ENCODE measurements around the gene DYSF. TPM values are rescaled to one million over a fixed set of nuclear protein-coding genes. Genes with fewer than 3 reads are reported as not detected.

Gene DYSF
- total RNA-seq, 1 donor from 2014 or later = 42.8 TPM

DNA sequence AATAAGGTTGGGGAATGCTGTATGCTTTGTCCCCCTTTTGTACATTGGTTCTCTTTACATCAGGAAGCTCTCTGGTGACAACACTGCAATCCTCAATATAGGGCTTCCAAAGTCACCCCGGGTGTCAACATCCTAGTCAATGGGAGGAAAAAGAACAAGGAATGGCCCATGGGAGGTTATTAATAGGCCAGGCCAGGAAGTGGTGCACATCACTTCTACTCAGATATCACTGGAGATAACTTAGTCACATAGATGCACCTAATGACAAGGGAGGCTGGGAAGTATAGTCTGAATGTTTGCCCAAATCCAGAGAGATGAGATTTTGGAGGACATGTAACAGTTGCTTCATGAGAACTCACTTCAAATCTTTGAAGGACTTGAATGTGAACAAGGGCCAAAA lies 274.7 kb downstream of the DYSF start:
- TF ChIP-seq, protein P1, sequence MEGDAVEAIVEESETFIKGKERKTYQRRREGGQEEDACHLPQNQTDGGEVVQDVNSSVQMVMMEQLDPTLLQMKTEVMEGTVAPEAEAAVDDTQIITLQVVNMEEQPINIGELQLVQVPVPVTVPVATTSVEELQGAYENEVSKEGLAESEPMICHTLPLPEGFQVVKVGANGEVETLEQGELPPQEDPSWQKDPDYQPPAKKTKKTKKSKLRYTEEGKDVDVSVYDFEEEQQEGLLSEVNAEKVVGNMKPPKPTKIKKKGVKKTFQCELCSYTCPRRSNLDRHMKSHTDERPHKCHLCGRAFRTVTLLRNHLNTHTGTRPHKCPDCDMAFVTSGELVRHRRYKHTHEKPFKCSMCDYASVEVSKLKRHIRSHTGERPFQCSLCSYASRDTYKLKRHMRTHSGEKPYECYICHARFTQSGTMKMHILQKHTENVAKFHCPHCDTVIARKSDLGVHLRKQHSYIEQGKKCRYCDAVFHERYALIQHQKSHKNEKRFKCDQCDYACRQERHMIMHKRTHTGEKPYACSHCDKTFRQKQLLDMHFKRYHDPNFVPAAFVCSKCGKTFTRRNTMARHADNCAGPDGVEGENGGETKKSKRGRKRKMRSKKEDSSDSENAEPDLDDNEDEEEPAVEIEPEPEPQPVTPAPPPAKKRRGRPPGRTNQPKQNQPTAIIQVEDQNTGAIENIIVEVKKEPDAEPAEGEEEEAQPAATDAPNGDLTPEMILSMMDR (IDR thresholded peaks at IDR 0.05; ENCODE audit: insufficient read depth, low read length, poor library complexity, severe bottlenecking) = no peak
- H3K4me3 ChIP-seq (ENCODE audit: low read depth, low read length) = no peak overlapping the region
- no peak for DNase-seq (ENCODE audit: low read depth)
- H3K27me3 ChIP-seq (ENCODE audit: control insufficient read depth, insufficient read depth, low read length) = peaks cover 8% of the 10 kb centered on the region
- no peaks in the 10 kb centered on the region for H3K36me3 ChIP-seq (ENCODE audit: control insufficient read depth, insufficient read depth, low read length)

DNA sequence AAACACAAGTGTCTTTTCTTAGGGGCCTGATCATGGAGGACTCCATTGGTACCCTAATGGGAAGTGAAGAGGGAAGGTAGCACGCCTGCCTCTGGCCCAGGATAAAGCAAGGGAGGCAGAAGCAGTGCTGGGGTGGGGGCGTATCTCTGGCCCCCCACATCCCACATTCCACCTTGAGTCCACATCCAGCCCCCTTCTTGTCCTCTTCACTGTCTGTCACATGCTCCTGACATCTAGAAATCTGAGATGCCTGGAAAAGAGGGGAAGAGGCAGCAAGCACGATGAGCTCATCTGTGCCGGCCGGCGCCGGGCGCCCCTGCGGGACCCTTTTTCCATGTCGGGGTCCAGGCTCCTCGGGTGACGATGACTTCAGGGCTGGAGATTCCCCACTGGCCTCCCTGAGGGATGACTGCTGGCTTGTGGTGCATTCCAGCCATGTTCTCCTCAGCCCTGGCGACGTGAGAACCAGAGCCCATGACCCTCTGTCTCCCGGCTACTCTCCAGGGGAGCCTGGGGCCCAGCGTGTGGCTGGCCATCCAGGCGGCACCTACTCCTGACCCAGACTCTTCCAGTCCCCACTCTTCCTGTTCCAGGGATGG lies 277.5 kb downstream of the DYSF start:
- TF ChIP-seq, protein P1 (IDR thresholded peaks at IDR 0.05; ENCODE audit: insufficient read depth, low read length, poor library complexity, severe bottlenecking) = no peak
- peaks cover 8% of the 10 kb centered on the region for H3K27me3 ChIP-seq (ENCODE audit: control insufficient read depth, insufficient read depth, low read length)
- no peak overlapping the region for H3K4me3 ChIP-seq (ENCODE audit: low read depth, low read length)
- no peak for DNase-seq (ENCODE audit: low read depth)
- H3K36me3 ChIP-seq (ENCODE audit: control insufficient read depth, insufficient read depth, low read length) = no peaks in the 10 kb centered on the region

DNA sequence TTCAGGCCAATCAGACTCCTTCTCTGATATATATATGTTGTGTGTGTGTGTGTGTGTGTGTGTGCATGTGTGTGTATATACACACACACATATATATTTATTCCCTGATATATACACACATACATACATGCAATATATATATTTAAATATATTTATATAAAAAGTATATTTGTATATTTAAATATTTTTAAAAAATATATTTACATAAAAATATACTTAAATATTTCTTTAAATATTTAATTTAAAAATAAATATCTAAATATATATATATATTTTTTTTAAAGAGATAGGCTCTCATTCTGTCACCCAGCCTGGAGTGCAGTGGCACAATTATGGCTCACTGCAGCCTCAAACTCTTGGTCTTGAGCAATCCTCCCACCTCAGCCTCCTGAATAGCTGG lies 281.3 kb downstream of the DYSF start:
- DNase-seq (ENCODE audit: low read depth) = no peak
- peaks cover 13% of the 10 kb centered on the region for H3K27me3 ChIP-seq (ENCODE audit: control insufficient read depth, insufficient read depth, low read length)
- no peaks in the 10 kb centered on the region for H3K36me3 ChIP-seq (ENCODE audit: control insufficient read depth, insufficient read depth, low read length)
- H3K4me3 ChIP-seq (ENCODE audit: low read depth, low read length) = no peak overlapping the region
- TF ChIP-seq, protein P1 (IDR thresholded peaks at IDR 0.05; ENCODE audit: insufficient read depth, low read length, poor library complexity, severe bottlenecking) = no peak

DNA sequence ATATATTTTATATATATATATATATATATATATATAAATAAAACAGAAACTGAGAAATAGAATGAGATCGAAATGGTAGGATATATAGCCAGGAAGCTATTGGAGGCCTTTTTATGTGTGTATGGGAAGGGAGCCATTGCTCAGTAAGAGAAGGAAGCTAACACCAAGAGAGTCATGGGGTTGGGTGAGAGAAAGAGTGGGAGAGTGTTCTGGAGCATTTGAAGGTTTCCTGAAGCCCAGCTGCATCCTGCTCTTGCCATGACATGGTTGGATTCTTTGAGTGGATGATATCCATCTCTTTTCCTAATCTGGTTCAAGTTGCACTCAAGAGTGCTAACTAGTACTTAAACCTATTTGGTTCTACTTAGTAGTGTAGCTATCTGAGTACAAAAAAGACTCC lies 282.3 kb downstream of the DYSF start:
- no peak for DNase-seq (ENCODE audit: low read depth)
- H3K36me3 ChIP-seq (ENCODE audit: control insufficient read depth, insufficient read depth, low read length) = no peaks in the 10 kb centered on the region
- H3K4me3 ChIP-seq (ENCODE audit: low read depth, low read length) = no peak overlapping the region
- H3K27me3 ChIP-seq (ENCODE audit: control insufficient read depth, insufficient read depth, low read length) = peaks cover 11% of the 10 kb centered on the region
- TF ChIP-seq, protein P1 (IDR thresholded peaks at IDR 0.05; ENCODE audit: insufficient read depth, low read length, poor library complexity, severe bottlenecking) = no peak

Other genes starting within 250 kb of the DYSF start
- 1.9 and 2.9 TPM in 2 replicates for gene PAIP2B, start 226.5 kb upstream of the DYSF start, total RNA-seq
- 95.2 and 109 TPM in 2 replicates for gene ZNF638, start 121.8 kb upstream of the DYSF start, total RNA-seq